GOT3 (cell line): ENCODE results near the gene SH2D1A.
"Not testable (repeated sequence)": the region's sequence is repeated elsewhere in the genome, so short reads cannot be mapped to it uniquely, and the experiment has no call there.

ENCODE experiments used
- DNase-seq: peaks from one replicate; lab custom pipeline; 2025; ENCODE audit warnings: mixed read lengths; lab: John Stamatoyannopoulos, UW

SH2D1A gene

GRCh38 chrX:124346117-124346876 lies at the start of gene SH2D1A:
TSS of gene SH2D1A (plus strand) at chrX:124346563. CDS start at chrX:124346643, 80 bp downstream.
- DNase-seq = no peak

GRCh38 chrX:124299323-124299722 lies 47.0 kb upstream of the SH2D1A start:
- DNase-seq = not testable (repeated sequence)

DNA sequence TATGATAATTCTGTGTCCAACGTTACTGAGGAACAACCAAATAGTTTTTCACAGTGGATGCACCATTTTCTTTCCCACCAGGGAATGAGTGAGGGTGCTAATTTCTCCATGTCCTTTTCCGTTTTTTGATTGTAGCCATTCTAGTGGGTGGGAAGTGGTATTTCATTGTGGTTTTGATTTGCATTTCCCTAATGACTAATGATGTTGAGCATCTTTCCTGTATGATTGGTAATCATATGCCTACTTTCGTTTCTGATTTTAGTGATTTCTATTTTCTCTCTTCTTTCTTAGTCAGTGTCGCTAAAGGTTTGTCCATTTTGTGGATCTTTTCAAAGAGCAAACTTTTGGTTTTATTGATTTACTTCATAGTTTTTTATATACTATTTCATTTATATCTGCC lies 46.0 kb upstream of the SH2D1A start:
- DNase-seq = no peak

- DNase-seq = no peak
Observed at GRCh38 chrX:124307253-124307907, 39.0 kb upstream of the SH2D1A start.

DNA sequence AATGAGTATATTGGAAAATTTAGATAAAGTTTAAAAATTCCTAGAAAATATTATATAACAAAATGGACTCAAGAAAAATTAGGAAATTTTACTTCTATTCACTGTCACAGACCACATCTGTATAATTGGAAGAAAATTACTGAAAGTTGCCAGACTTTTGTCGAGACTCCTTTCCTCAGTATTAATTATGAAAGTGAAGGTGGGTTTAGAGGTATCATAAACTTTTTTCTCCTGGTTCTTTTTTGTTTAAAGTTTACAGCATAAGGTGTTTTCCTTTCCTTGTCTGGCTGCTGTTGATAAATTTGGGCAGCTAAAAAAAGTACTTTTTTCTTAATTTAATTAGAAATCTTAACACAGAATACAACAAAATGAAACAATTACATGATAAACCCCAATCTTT lies 20.6 kb upstream of the SH2D1A start:
- DNase-seq = no peak

GRCh38 chrX:124328765-124329164 lies 17.6 kb upstream of the SH2D1A start:
- no peak for DNase-seq

GRCh38 chrX:124332481-124333424 lies 13.6 kb upstream of the SH2D1A start, which contains the start of gene TEX13D:
TSS of gene TEX13D (plus strand) at chrX:124332660. CDS start at chrX:124332918, 258 bp downstream.
- no peak for DNase-seq

DNA sequence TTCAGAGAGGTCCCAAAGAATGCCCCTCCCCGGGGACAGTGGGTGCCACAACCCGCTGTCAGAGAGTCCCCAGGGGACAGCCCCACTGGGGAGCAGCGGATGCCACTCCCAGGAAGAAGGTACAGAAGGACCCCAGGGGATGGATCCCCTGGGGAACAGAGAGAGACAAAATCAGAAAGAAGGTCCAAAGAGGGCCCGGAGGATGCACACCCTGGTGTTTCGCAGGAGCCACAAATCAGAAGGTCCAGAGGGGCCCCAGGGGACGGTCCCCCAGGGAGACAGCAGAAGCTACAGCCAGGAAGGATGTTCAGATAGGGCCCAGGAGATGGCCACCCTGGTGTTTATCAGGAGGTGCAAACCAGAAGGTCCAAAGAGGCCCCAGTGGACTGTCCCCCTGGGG lies 12.5 kb upstream of the SH2D1A start:
- no peak for DNase-seq

GRCh38 chrX:124334555-124334954 lies 11.8 kb upstream of the SH2D1A start:
- DNase-seq = not testable (repeated sequence)

DNA sequence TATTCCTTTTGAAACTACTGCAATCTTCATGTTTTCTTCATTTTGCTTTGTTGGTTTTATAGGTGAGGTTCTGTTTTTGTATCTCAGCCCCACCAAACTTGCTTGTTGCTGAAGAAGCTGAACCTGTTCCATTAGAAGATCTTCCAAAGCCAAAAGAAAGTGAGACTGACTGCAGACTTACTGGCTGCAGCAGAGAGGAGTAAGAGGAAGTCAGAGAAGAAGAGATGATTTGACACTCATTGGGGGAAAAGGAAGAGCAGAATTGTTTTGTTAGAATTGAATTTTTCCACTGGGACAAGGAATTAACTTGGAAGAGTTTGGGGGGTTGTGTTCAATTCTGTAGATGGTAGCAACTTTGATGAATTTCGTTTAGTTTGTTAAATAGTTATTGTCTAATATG lies 10.8 kb upstream of the SH2D1A start:
- no peak for DNase-seq

DNA sequence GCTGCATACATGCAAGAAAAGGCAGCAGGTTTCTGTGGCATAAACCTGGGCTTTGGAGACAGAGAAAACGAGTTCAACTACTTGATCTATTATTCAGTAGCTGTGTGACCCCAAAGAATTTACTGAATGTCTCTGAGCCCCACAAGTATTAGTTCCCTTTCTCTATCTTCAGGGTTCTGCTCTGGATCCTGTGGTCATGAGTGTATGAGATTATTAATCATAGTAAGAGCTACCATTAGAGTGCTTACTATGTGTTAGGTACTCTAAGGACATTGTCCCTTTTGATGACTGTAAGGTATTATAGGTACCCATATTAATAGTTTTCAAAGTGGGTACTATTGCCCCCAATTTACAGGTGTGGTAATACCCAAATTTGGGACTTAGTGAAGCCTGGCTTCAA lies 8.4 kb upstream of the SH2D1A start:
- no peak for DNase-seq

GRCh38 chrX:124338733-124339514 lies 7.4 kb upstream of the SH2D1A start:
- DNase-seq = no peak

GRCh38 chrX:124341396-124342132 lies 4.8 kb upstream of the SH2D1A start:
- no peak for DNase-seq

- no peak for DNase-seq
Observed at GRCh38 chrX:124342174-124342867, 4.0 kb upstream of the SH2D1A start.

DNA sequence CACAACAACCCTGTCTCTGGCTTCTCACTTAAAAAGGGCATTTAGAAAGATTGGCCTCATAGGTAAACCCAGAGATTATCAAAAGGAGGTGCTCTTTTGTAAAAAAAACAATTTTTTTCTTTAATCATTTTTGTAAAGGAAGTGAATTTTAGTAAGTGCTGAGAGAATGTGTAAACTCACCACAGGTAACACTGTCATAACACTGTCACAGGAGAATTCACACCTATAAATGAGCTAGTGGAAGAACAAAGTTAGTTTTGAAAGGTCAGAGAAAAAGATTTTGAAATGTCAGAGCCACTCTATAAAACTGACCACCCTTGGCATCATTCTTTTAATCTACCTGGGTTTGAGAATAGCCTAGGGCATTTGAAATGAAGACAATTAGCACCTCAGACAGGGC lies 3.3 kb upstream of the SH2D1A start:
- DNase-seq = no peak

DNA sequence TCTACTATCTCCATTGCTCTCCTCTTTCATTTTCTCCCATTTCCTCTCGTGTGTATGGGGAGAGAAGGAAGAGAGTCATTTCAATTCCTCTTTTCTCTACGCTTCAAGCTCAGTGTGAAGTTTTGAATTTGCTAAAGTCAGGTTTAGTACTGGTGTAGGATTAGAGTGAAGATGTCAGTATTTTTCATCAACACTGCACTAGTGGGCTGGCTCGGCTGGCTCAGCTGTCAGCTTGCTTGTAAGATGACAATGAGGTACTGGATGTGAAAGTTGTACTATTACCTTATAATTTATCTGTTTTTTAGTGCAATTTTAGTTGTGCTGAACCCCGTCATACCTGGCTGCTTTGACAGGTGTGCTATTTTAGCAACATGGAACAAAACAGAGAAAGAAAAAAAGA lies 2.1 kb upstream of the SH2D1A start:
- no peak for DNase-seq

GRCh38 chrX:124346877-124347241 lies 496 bp downstream of the SH2D1A start:
- DNase-seq = no peak

DNA sequence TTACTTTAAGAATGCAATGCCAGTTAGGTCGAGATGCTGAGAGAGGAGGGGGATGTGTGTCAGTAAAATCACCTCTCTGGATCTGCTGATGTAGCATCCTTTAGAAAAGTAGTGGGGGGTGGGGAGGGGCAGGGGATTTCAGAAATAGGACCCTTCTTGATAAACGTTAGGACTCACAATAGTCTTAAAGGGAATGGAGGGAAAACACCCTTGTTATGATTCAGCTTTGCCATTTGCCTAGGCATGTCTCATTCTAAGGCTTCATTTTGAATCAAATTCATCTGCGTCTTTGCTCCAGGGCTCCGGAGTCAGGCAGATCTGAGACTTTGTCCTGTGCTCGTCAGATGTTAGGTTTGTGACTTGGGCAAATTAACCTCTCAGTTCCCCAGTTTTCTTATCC lies 879 bp downstream of the SH2D1A start:
- no peak for DNase-seq

GRCh38 chrX:124348182-124348581 lies 1.8 kb downstream of the SH2D1A start:
- no peak for DNase-seq

GRCh38 chrX:124348885-124349453 lies 2.6 kb downstream of the SH2D1A start:
- DNase-seq = no peak
